Fibroblast of lung (primary cell): Measurements from ENCODE around the gene TFB2M.

Experiments used
- EZH2 ChIP-seq: IDR thresholded peaks from 2 replicates; pipeline ENCODE4 v1.5.1; 2012; ENCODE audit warnings: low read length, control low read depth, mild to moderate bottlenecking; ENCODE audit errors: missing control alignments
- TF ChIP-seq, protein P1 (sequence below), 2 donors: IDR thresholded peaks in 1 of 2; conservative IDR thresholded peaks in 1 of 2; 1 replicate in 1 of 2; 2 replicates in 1 of 2; pipeline ENCODE4 v1.5.1; 2011 to 2012; ENCODE audit warnings: low read length in 2 of 2, control low read depth in 1 of 2, inconsistent platforms in 1 of 2, low read depth in 1 of 2, mild to moderate bottlenecking in 1 of 2

DNA sequence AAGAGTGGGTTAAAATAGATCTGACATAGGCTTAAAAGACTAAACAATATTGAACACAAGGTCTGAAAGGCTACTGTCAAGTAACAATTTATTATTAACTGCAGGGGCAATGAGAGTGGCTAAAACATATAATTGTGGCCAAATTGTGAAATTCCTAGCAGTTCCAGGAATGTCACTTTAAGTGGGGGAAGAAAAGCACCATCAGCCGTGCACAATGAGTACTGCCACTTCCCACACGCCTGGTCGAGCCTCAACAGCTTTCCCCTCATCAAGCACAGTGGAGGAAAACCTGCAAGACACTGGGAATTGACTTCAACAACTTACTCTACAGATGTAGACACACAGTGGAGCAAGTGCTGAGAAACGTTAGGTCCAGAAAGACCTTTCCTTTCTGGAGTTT is 16.4 kb downstream of the TFB2M start:
- TF ChIP-seq, protein P1, sequence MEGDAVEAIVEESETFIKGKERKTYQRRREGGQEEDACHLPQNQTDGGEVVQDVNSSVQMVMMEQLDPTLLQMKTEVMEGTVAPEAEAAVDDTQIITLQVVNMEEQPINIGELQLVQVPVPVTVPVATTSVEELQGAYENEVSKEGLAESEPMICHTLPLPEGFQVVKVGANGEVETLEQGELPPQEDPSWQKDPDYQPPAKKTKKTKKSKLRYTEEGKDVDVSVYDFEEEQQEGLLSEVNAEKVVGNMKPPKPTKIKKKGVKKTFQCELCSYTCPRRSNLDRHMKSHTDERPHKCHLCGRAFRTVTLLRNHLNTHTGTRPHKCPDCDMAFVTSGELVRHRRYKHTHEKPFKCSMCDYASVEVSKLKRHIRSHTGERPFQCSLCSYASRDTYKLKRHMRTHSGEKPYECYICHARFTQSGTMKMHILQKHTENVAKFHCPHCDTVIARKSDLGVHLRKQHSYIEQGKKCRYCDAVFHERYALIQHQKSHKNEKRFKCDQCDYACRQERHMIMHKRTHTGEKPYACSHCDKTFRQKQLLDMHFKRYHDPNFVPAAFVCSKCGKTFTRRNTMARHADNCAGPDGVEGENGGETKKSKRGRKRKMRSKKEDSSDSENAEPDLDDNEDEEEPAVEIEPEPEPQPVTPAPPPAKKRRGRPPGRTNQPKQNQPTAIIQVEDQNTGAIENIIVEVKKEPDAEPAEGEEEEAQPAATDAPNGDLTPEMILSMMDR (conservative IDR thresholded peaks at IDR 0.05 in 1 of 2, IDR thresholded peaks at IDR 0.05 in 1 of 2; ENCODE audit: low read depth in 1 of 2, low read length in 2 of 2), result no peak
- no peak for TF ChIP-seq EZH2
